ENCODE measurements around the gene MEIS2. TPM values are rescaled to one million over a fixed set of nuclear protein-coding genes. Genes with fewer than 3 reads are reported as not detected.

Gene MEIS2
- total RNA-seq, 4 donors from 2014 or later = 7.5 to 40.4 (median 21.2) TPM

DNA sequence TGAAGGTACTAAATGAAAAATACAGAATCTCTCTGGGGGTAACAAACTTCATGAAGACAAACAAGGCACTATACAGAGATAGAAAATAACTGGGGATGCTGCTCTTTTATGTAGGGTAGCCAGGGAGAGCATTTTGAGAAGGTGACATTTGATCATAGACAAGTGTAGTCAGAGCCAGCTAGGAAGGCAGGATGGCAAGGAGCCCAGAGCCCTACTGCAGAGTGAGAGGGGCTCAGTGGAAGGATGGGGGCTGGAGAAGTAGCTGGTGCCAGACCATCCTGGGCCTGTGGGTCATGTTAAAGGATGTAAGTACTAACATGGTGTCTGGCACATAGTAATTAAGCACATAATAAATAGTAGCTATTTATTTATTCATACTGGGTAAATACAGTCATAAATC, 133.6 kb downstream of the MEIS2 start:
- Histone ChIP-seq H3K27me3 (no peaks in the 10 kb centered on the region), H3K36me3 (no peaks in the 10 kb centered on the region), H3K4me3 (no peak overlapping the region), H3K4me1 (no peaks in the 10 kb centered on the region), H3K27ac (no peak overlapping the region), H3K9me3 (no peaks in the 10 kb centered on the region)
- no peak for DNase-seq
- TF ChIP-seq, protein P1, sequence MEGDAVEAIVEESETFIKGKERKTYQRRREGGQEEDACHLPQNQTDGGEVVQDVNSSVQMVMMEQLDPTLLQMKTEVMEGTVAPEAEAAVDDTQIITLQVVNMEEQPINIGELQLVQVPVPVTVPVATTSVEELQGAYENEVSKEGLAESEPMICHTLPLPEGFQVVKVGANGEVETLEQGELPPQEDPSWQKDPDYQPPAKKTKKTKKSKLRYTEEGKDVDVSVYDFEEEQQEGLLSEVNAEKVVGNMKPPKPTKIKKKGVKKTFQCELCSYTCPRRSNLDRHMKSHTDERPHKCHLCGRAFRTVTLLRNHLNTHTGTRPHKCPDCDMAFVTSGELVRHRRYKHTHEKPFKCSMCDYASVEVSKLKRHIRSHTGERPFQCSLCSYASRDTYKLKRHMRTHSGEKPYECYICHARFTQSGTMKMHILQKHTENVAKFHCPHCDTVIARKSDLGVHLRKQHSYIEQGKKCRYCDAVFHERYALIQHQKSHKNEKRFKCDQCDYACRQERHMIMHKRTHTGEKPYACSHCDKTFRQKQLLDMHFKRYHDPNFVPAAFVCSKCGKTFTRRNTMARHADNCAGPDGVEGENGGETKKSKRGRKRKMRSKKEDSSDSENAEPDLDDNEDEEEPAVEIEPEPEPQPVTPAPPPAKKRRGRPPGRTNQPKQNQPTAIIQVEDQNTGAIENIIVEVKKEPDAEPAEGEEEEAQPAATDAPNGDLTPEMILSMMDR (IDR thresholded peaks at IDR 0.05) = no peak
- TF ChIP-seq POLR2A (IDR thresholded peaks at IDR 0.05) = no peak

DNA sequence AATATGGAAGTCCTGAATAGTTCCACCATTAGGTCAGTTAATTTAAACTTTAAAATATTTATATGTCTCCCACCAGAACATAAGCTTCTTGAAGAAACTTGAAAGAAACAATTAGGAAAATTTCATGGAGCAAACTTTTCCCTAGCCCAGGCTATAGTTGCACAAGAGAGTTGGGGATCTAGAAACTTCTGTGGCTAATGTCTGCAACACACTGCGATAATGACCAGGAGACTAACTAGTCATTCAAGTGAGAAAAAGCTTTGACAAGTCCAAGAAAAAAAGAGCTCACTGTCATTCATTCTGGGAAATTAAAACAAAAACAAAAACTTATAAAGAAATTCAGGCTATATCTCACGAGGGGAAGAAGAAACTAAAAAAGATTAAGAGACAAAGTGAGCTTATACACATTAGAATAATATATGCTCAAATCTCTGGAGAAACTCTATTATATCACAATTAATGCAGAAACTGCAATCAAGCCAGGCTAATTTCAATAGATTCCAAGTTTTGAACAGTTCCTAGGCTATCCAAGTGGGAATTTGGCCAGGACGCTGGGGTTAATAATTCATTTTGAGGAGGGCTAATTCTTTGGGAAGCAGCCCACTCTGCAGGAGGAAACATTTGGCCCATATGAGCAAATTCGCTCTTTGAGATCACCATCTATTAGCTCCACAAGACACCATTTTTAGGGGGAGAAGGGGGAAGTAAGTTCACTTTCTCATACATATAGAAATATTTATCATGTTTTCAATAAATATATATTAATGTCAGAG, 134.6 kb downstream of the MEIS2 start:
- Histone ChIP-seq H3K27me3 (no peaks in the 10 kb centered on the region), H3K9me3 (no peaks in the 10 kb centered on the region), H3K4me1 (no peaks in the 10 kb centered on the region), H3K4me3 (no peak overlapping the region), H3K27ac (no peak overlapping the region), H3K36me3 (no peaks in the 10 kb centered on the region)
- no peak for TF ChIP-seq POLR2A (IDR thresholded peaks at IDR 0.05)
- TF ChIP-seq, protein P1 (IDR thresholded peaks at IDR 0.05) = no peak
- DNase-seq = no peak

DNA sequence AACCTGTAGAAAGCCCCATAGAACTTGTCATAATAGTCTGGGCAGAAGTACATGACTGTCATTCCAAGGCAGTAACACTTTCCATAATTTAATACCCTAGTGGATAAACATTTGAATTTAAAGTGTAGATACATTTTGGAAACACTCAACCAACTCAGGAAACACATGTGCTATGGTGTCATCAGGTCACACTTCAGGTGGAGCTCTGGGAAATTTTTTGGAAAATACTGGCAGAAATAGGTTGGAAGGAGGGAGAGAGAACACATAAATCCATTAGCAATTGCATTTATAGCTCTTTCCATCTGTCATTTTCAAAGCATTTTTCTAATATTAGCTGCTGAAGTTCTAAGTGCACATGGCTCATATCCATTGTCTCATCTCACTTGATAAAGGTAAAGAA, 135.7 kb downstream of the MEIS2 start:
- TF ChIP-seq, protein P1 (IDR thresholded peaks at IDR 0.05) = no peak
- no peak for TF ChIP-seq POLR2A (IDR thresholded peaks at IDR 0.05)
- Histone ChIP-seq H3K4me1 (no peaks in the 10 kb centered on the region), H3K36me3 (no peaks in the 10 kb centered on the region), H3K27me3 (no peaks in the 10 kb centered on the region), H3K9me3 (no peaks in the 10 kb centered on the region), H3K4me3 (no peak overlapping the region), H3K27ac (no peak overlapping the region)
- DNase-seq = no peak

DNA sequence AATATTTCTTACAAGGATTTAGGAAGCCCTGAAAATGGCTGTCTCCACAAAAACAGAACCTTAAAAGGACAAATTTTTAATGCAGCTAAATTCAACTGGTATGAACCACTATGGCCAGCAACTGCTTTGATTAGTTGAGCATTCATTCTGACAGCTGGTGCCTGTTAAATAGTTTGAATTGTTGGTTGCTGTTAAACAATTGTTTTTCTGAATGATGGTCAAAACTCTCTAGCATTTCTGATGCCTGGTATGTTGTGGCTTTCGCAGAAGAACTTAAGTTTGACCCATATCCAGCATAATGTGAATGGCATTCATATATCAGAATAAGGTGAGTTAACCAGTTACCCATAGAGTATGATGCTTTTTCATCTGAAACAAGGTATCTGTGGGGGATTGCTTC, 138.4 kb downstream of the MEIS2 start:
- TF ChIP-seq, protein P1 (IDR thresholded peaks at IDR 0.05) = no peak
- no peaks in the 10 kb centered on the region for H3K36me3 ChIP-seq
- H3K27me3 ChIP-seq = no peaks in the 10 kb centered on the region
- H3K27ac ChIP-seq = no peak overlapping the region
- H3K9me3 ChIP-seq = no peaks in the 10 kb centered on the region
- H3K4me1 ChIP-seq = no peaks in the 10 kb centered on the region
- DNase-seq = no peak
- H3K4me3 ChIP-seq = no peak overlapping the region

DNA sequence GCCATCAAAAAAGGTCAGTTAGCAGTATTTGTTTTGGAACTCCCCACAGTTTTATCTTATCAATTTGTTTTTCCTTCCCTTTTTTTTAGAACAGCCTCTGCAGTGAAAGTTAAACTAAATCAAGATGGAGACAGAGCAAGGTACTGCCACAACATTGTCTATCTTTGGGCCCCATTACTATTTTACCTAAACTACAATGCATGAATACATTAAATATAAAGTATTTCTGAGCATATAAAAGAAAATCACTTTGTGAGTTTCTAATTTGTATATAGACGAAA, 139.5 kb downstream of the MEIS2 start:
- TF ChIP-seq POLR2A (IDR thresholded peaks at IDR 0.05) = no peak
- TF ChIP-seq, protein P1 (IDR thresholded peaks at IDR 0.05) = no peak
- Histone ChIP-seq H3K4me1 (no peaks in the 10 kb centered on the region), H3K4me3 (no peak overlapping the region), H3K9me3 (no peaks in the 10 kb centered on the region), H3K36me3 (no peaks in the 10 kb centered on the region), H3K27me3 (no peaks in the 10 kb centered on the region), H3K27ac (no peak overlapping the region)
- DNase-seq = no peak

All from Peyer's patch (tissue), 4 donors.